Esophagus muscularis mucosa (tissue), 4 donors: Measurements from ENCODE around the gene IFNL2.

Experiments used
- EP300 ChIP-seq: sonication (generic); formaldehyde crosslinking; IDR thresholded peaks from one replicate; pipeline ENCODE4 v1.6.1; 2017; ENCODE audit warnings: antibody characterized with exemption
- POLR2A ChIP-seq: fragments of 450-650 bp; IDR thresholded peaks from one replicate; pipeline ENCODE4 v1.6.1; 2017; ENCODE audit warnings: antibody characterized with exemption, moderate library complexity, mild to moderate bottlenecking, low read depth
- TF ChIP-seq, protein P1 (sequence below), 3 experiments: fragments of 200-600 bp in 2 of 3; fragments of 450-650 bp in 1 of 3; sonication (generic) in 2 of 3; IDR thresholded peaks; one replicate each; pipeline ENCODE4 v1.5.1; 2017 to 2019; ENCODE audit warnings: antibody characterized with exemption in 3 of 3, mild to moderate bottlenecking in 2 of 3, moderate library complexity in 1 of 3

DNA sequence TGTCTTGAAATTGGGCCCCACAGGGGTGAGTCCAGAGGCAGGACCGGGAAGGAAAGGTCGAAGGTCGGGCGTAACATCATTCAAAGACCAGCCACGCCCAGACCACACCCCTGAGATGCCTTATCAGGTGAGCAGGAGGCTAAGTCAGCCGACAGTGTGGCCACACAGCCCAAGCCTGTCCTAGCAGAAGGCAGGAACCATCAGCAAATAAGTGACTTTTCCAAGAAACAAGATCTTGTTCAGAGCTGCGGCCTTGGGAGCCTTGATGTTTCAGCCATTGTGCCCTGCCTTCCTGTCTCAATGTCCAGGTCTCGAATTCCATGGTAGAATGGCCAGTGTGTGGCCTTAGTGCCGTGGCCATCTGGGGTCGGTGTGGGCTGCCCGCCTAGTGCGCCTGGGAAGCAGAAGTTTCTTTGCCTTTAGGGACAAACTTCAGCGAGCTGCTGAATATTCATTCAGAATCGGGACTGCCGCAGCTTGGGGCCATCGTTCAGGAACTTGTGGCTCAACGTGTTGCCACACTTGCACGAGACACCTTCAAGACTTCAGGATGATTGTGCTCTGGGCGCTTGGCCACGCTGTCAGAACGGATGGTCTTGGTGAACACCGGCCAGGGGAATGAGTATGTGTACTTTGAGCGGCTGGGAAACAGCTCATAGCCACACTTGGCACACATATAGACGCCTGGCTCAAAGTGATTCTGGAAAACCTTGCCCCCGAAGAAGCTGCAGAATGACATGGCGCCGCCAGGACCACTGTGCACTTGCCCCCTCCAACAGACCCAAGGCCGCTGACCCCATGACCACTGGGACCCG lies 13.5 kb upstream of the IFNL2 start:
- TF ChIP-seq, protein P1, sequence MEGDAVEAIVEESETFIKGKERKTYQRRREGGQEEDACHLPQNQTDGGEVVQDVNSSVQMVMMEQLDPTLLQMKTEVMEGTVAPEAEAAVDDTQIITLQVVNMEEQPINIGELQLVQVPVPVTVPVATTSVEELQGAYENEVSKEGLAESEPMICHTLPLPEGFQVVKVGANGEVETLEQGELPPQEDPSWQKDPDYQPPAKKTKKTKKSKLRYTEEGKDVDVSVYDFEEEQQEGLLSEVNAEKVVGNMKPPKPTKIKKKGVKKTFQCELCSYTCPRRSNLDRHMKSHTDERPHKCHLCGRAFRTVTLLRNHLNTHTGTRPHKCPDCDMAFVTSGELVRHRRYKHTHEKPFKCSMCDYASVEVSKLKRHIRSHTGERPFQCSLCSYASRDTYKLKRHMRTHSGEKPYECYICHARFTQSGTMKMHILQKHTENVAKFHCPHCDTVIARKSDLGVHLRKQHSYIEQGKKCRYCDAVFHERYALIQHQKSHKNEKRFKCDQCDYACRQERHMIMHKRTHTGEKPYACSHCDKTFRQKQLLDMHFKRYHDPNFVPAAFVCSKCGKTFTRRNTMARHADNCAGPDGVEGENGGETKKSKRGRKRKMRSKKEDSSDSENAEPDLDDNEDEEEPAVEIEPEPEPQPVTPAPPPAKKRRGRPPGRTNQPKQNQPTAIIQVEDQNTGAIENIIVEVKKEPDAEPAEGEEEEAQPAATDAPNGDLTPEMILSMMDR (IDR thresholded peaks at IDR 0.05), result no peak
- TF ChIP-seq POLR2A, result no peak
- no peak for TF ChIP-seq EP300
